Endothelial cell of umbilical vein (primary cell): ENCODE measurements around the gene DSG3. TPM values are rescaled to one million over a fixed set of nuclear protein-coding genes. Genes with fewer than 3 reads are reported as not detected.

Experiments
- BruUV-seq: library from RNA; stranded (reverse); fragments of 400-500 nt; replicated peaks from 2 replicates; lab custom pipeline; 2021; lab: Mats Ljungman, UMichigan
- CTCF ChIA-PET: fragments of 300-600, 350-600 bp; sonication (Branson Sonifier 250); formaldehyde crosslinking; loops from one replicate; lab custom pipeline; 2021; ENCODE audit warnings: antibody characterized with exemption, inconsistent platforms; lab: Charles Lee
- POLR2A ChIA-PET: fragments of 300-600, 350-600 bp; sonication (Branson Sonifier 250); formaldehyde crosslinking; loops from one replicate; lab custom pipeline; 2021; ENCODE audit warnings: antibody characterized with exemption, inconsistent platforms; lab: Charles Lee
- DNase-seq: peaks from one replicate; pipeline ENCODE4 v3.0.0-alpha.2; 2011; ENCODE audit warnings: low read depth, low spot score
- FAIRE-seq: peaks from 2 replicates; lab custom pipeline; 2011; peaks lifted over from hg19 to GRCh38; lab: Jason Lieb, UNC
- H2AFZ ChIP-seq: 2 replicates; pipeline ENCODE4 v1.6.0; 2012; ENCODE audit warnings: low read depth, low read length, control low read depth, inconsistent platforms
- H3K27ac ChIP-seq: 2 replicates; pipeline ENCODE4 v1.5.1; 2011; ENCODE audit warnings: low read depth, mild to moderate bottlenecking, control low read depth, low read length, moderate library complexity; ENCODE audit not compliant: insufficient read depth
- H3K27me3 ChIP-seq, 2 experiments: 2 replicates each; pipeline versions ENCODE4 v1.6.0 to v1.6.1; 2011; ENCODE audit warnings: low read length in 2 of 2, mixed read lengths in 1 of 2; ENCODE audit not compliant: control insufficient read depth in 2 of 2, insufficient read depth in 2 of 2
- H3K36me3 ChIP-seq, 2 experiments: 2 replicates in 1 of 2; 3 replicates in 1 of 2; pipeline ENCODE4 v1.5.1; 2011; ENCODE audit warnings: low read length in 2 of 2, mild to moderate bottlenecking in 1 of 2, moderate library complexity in 1 of 2; ENCODE audit not compliant: control insufficient read depth in 2 of 2, insufficient read depth in 2 of 2; ENCODE audit errors: extremely low read depth in 1 of 2
- H3K4me1 ChIP-seq: 3 replicates; pipeline ENCODE4 v1.5.1; 2011; ENCODE audit warnings: mild to moderate bottlenecking, low read length; ENCODE audit not compliant: control insufficient read depth, insufficient read depth; ENCODE audit errors: extremely low read depth
- H3K4me2 ChIP-seq: 2 replicates; pipeline ENCODE4 v1.6.1; 2011; ENCODE audit warnings: low read length, control low read depth, mixed read lengths; ENCODE audit not compliant: insufficient read depth
- H3K4me3 ChIP-seq, 3 experiments: fragments of 200-600 bp in 1 of 3; sonication (generic), shearing (Covaris generic) in 1 of 3; replicated peaks in 1 of 3; 2 replicates each; pipeline ENCODE4 v1.5.1; 2011 to 2016; ENCODE audit warnings: control low read depth in 3 of 3, low read length in 3 of 3, mild to moderate bottlenecking in 2 of 3, inconsistent platforms in 1 of 3, low read depth in 1 of 3, moderate library complexity in 1 of 3; ENCODE audit not compliant: insufficient read depth in 1 of 3
- H3K79me2 ChIP-seq: 2 replicates; pipeline ENCODE4 v1.6.0; 2012; ENCODE audit warnings: low read length, inconsistent platforms; ENCODE audit not compliant: control insufficient read depth, insufficient read depth
- H3K9ac ChIP-seq: replicated peaks from 2 replicates; pipeline ENCODE3; 2011; ENCODE audit warnings: low read length, control low read depth; ENCODE audit not compliant: insufficient read depth; ENCODE audit errors: extremely low read depth
- H3K9me1 ChIP-seq: replicated peaks from 3 replicates; pipeline ENCODE4 v1.6.0; 2011; ENCODE audit warnings: mild to moderate bottlenecking, low read length; ENCODE audit not compliant: control insufficient read depth, insufficient read depth; ENCODE audit errors: extremely low read depth
- H3K9me3 ChIP-seq: replicated peaks from 2 replicates; pipeline ENCODE4 v1.5.1; 2012; ENCODE audit warnings: low read length, inconsistent platforms; ENCODE audit not compliant: control insufficient read depth, insufficient read depth
- H4K20me1 ChIP-seq: replicated peaks from 2 replicates; pipeline ENCODE3; 2011; ENCODE audit warnings: mild to moderate bottlenecking, low read length; ENCODE audit not compliant: control insufficient read depth, insufficient read depth; ENCODE audit errors: extremely low read depth
- CTCF ChIP-seq, 2 donors: IDR thresholded peaks; 1 replicate in 1 of 2; 2 replicates in 1 of 2; pipeline ENCODE4 v1.5.1; 2011; ENCODE audit warnings: low read length in 2 of 2, mild to moderate bottlenecking in 2 of 2, moderate library complexity in 2 of 2, control low read depth in 1 of 2, inconsistent platforms in 1 of 2, low read depth in 1 of 2; ENCODE audit not compliant: insufficient read depth in 1 of 2; ENCODE audit errors: extremely low read depth in 1 of 2
- EZH2 ChIP-seq: IDR thresholded peaks from 2 replicates; pipeline ENCODE4 v1.6.1; 2012; ENCODE audit warnings: borderline replicate concordance, low read depth, mild to moderate bottlenecking, moderate library complexity, low read length, inconsistent platforms; ENCODE audit not compliant: severe bottlenecking
- FOS ChIP-seq: IDR thresholded peaks from 2 replicates; pipeline ENCODE4 v1.6.1; 2011; ENCODE audit warnings: mild to moderate bottlenecking, low read length, moderate library complexity, borderline replicate concordance; ENCODE audit not compliant: insufficient read depth
- GATA2 ChIP-seq: IDR thresholded peaks from 2 replicates; pipeline ENCODE4 v1.7.0; 2011; ENCODE audit warnings: low read depth, mild to moderate bottlenecking, moderate library complexity, mixed read lengths, low read length; ENCODE audit not compliant: insufficient read length, insufficient read depth
- JUN ChIP-seq: IDR thresholded peaks from 2 replicates; pipeline ENCODE4 v1.6.1; 2011; ENCODE audit warnings: borderline replicate concordance, low read depth; ENCODE audit not compliant: insufficient read length, insufficient read depth
- MYC ChIP-seq: IDR thresholded peaks from one replicate; pipeline ENCODE4 v1.6.1; 2011; ENCODE audit warnings: mild to moderate bottlenecking, low read depth, low read length
- POLR2A ChIP-seq: IDR thresholded peaks from 2 replicates; pipeline ENCODE4 v1.6.1; 2012; ENCODE audit warnings: low read depth, mild to moderate bottlenecking, control low read depth, low read length
- POLR2AphosphoS5 ChIP-seq: IDR thresholded peaks from 2 replicates; pipeline ENCODE4 v1.6.1; 2012; ENCODE audit warnings: low read depth, mild to moderate bottlenecking, control low read depth, low read length, moderate library complexity; ENCODE audit not compliant: insufficient read depth
- dilution Hi-C: fragments of 300-500 bp; cut with MboI; formaldehyde crosslinking; loops from one replicate; pipeline ENCODE4 v1.15.0; 2019; ENCODE audit warnings: low sequenced_read_pairs; ENCODE audit not compliant: extremely low pct_ligation_motif_present
- intact Hi-C: fragments of 100-400 bp; cut with micrococcal nuclease; formaldehyde crosslinking; loops from one replicate; pipeline ENCODE4 v1.10.0; 2022
- polyA plus RNA-seq, 4 experiments: library from polyadenylated mRNA; depleted of rRNA in 3 of 4; stranded (reverse) in 3 of 4; unstranded in 1 of 4; fragments of >200 nt; gene quantifications; 2 replicates each; pipeline versions ENCODE4 v1.2.1 to v1.2.3, GENCODE V29; 2011 to 2012; ENCODE audit warnings: missing spikeins in 1 of 4
- total RNA-seq: library from RNA; stranded (reverse); gene quantifications from 2 replicates; pipeline ENCODE4 v1.2.3, GENCODE V29; 2021
- TF ChIP-seq, protein P1 (sequence below): IDR thresholded peaks from 2 replicates; pipeline ENCODE4 v1.6.1; 2011; ENCODE audit not compliant: insufficient read depth, insufficient read length

The DSG3 gene
- total and polyA plus RNA-seq, 2 donors (not counting 3 experiments of a cell fraction or from before 2014, with no cell fraction given): 0.07 TPM; not detected in 1

GRCh38 chr18:31402026-31402373 is 45.5 kb upstream of the DSG3 start:
- intact Hi-C loops: no loop called here
- POLR2A ChIA-PET: no interaction called here
- Histone ChIP-seq H3K9me3 (no peaks in the 10 kb centered on the region), H2AFZ (no peak overlapping the region), H3K9me1 (no peaks in the 10 kb centered on the region), H3K9ac (no peak overlapping the region), H3K4me3 (no peak overlapping the region), H3K4me2 (no peak overlapping the region), H3K4me1 (no peaks in the 10 kb centered on the region), H3K79me2 (no peaks in the 10 kb centered on the region), H4K20me1 (peaks cover 2% of the 10 kb centered on the region), H3K36me3 (no peaks in the 10 kb centered on the region), H3K27me3 (no peaks in the 10 kb centered on the region), H3K27ac (no peak overlapping the region)
- no peak for TF ChIP-seq CTCF (IDR thresholded peaks at IDR 0.05; ENCODE audit: extremely low read depth in 1 of 2, insufficient read depth in 1 of 2, low read depth in 1 of 2, low read length in 2 of 2)
- TF ChIP-seq FOS: no peak
- TF ChIP-seq POLR2AphosphoS5: no peak
- no peak for TF ChIP-seq JUN
- TF ChIP-seq GATA2: no peak
- TF ChIP-seq POLR2A: no peak
- no peak for TF ChIP-seq EZH2
- TF ChIP-seq MYC: no peak
- TF ChIP-seq, protein P1, sequence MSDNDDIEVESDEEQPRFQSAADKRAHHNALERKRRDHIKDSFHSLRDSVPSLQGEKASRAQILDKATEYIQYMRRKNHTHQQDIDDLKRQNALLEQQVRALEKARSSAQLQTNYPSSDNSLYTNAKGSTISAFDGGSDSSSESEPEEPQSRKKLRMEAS: no peak
- CTCF ChIA-PET: no interaction called here
- no TSS peak for BruUV-seq
- DNase-seq: no peak
- FAIRE-seq: no peak
- dilution Hi-C loops: no loop called here
